ENCODE results near the gene SHISAL1.

The SHISAL1 gene

GRCh38 chr22:44341431-44342346, 28.9 kb upstream of the SHISAL1 start:
- DNase-seq: no peak

- no peak for DNase-seq
Observed at GRCh38 chr22:44340271-44341239, 27.8 kb upstream of the SHISAL1 start.

GRCh38 chr22:44338906-44339305, 26.2 kb upstream of the SHISAL1 start:
- DNase-seq: peak; percentile 30

GRCh38 chr22:44338177-44338810, 25.5 kb upstream of the SHISAL1 start:
- DNase-seq: no peak

GRCh38 chr22:44337678-44338004, 24.9 kb upstream of the SHISAL1 start:
- peak; percentile 52 for DNase-seq

GRCh38 chr22:44336962-44337677, 24.4 kb upstream of the SHISAL1 start:
- peak; percentile 62 for DNase-seq

- DNase-seq: no peak
Observed at GRCh38 chr22:44335903-44336803, 23.4 kb upstream of the SHISAL1 start.

GRCh38 chr22:44335066-44335839, 22.5 kb upstream of the SHISAL1 start:
- no peak for DNase-seq

- DNase-seq: no peak
Observed at GRCh38 chr22:44333847-44334635, 21.3 kb upstream of the SHISAL1 start.

- DNase-seq: no peak
Observed at GRCh38 chr22:44332946-44333345, 20.2 kb upstream of the SHISAL1 start.

- DNase-seq: peak; percentile 45
Observed at GRCh38 chr22:44331881-44332714, 19.3 kb upstream of the SHISAL1 start.

- DNase-seq: no peak
Observed at GRCh38 chr22:44330744-44331660, 18.3 kb upstream of the SHISAL1 start.

GRCh38 chr22:44330188-44330743, 17.5 kb upstream of the SHISAL1 start:
- DNase-seq: no peak

GRCh38 chr22:44329179-44329796, 16.5 kb upstream of the SHISAL1 start:
- no peak for DNase-seq

GRCh38 chr22:44328762-44329161, 16.0 kb upstream of the SHISAL1 start:
- DNase-seq: no peak

- DNase-seq: no peak
Observed at GRCh38 chr22:44328326-44328725, 15.6 kb upstream of the SHISAL1 start.

- no peak for DNase-seq
Observed at GRCh38 chr22:44326491-44326885, 13.7 kb upstream of the SHISAL1 start.

All from COR-L47 (cell line).